ENCODE results near the gene CLDN16. TPM values are rescaled to one million over a fixed set of nuclear protein-coding genes. Genes with fewer than 3 reads are reported as not detected.

Gene CLDN16
- total and polyA plus RNA-seq, 2 of the 4 experiments (the other 2 are of a cell fraction), result under 0.01 to 0.09 TPM

DNA sequence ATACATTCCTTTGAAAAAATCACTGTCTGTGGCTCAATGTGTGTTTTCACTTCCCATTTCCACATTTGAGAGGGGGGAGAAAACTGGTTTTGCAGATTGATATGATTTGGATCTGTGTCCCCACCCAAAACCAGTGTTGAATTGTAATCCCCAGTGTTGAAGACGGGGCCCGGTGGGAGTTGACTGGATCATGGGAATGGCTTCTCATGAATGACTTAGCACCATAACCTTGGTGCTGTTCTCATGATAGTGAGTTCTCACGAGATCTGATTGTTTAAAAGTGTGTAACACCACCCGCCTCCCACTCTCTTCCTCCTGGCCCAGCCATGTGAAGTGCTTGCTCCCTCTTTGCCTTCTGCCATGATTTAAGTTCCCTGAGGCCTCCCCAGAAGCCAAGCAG lies 45.7 kb downstream of the CLDN16 start:
- intact Hi-C loops (cut with micrococcal nuclease) (no loop called here), in situ Hi-C loops (cut with MboI; ENCODE audit: low sequenced_read_pairs) (loop anchor here (10.0 kb wide), 1 partner anchor 469 kb away; no protein-coding TSS in a partner anchor), dilution Hi-C loops (cut with HindIII; ENCODE audit: low sequenced_read_pairs, unreplicated experiment) (no loop called here)
- Histone ChIP-seq H3K27me3 (ENCODE audit: control insufficient read depth, insufficient read depth, low read length) (no peaks in the 10 kb centered on the region), H4K20me1 (ENCODE audit: insufficient read depth, low read length) (no peaks in the 10 kb centered on the region), H3K23ac (ENCODE audit: low read depth, low read length) (no peak overlapping the region), H4K91ac (ENCODE audit: insufficient read depth, low read depth, low read length) (no peak overlapping the region), H3K36me3 (ENCODE audit: control insufficient read depth, insufficient read depth, low read length) (no peaks in the 10 kb centered on the region), H3K4me2 (ENCODE audit: low read depth, low read length) (no peak overlapping the region), H3K56ac (ENCODE audit: extremely low read depth, insufficient read depth, low read length) (no peak overlapping the region), H3K27ac (ENCODE audit: insufficient read depth, low read length) (no peak overlapping the region), H3K79me1 (ENCODE audit: low read depth in 1 of 2, low read length in 2 of 2) (no peaks in the 10 kb centered on the region), H2BK120ac (ENCODE audit: low read depth, low read length) (no peak overlapping the region), H3K4me1 (ENCODE audit: control insufficient read depth, insufficient read depth, low read length) (no peaks in the 10 kb centered on the region), H2AK5ac (ENCODE audit: low read depth, low read length) (no peak overlapping the region), H4K5ac (ENCODE audit: low read depth, low read length) (no peak overlapping the region), H3K9me1 (ENCODE audit: insufficient read depth, low read length) (no peaks in the 10 kb centered on the region), H2AFZ (replicated peaks; ENCODE audit: low read length, poor library complexity) (no peak overlapping the region), H4K8ac (ENCODE audit: low read depth in 2 of 2, low read length in 2 of 2) (no peak overlapping the region), H3K4me3 (ENCODE audit: insufficient read depth, low read depth, low read length) (no peak overlapping the region), H3K14ac (replicated peaks; ENCODE audit: low read depth, low read length) (no peak overlapping the region), H3K9me3 (ENCODE audit: control insufficient read depth, insufficient read depth, low read length) (peaks cover 3% of the 10 kb centered on the region), H3K9ac (ENCODE audit: low read depth, low read length) (no peak overlapping the region), H2BK20ac (ENCODE audit: low read depth, low read length) (no peak overlapping the region), H3K4ac (ENCODE audit: low read depth, low read length) (no peak overlapping the region), H2AK9ac (replicated peaks; ENCODE audit: low read depth, low read length, poor library complexity) (no peak overlapping the region), H2BK15ac (ENCODE audit: low read depth, low read length) (no peak overlapping the region), H2BK5ac (ENCODE audit: low read depth, low read length, poor library complexity, severe bottlenecking) (no peak overlapping the region), H3K18ac (ENCODE audit: low read depth, low read length) (no peak overlapping the region)
- TF ChIP-seq MXI1 (IDR thresholded peaks at IDR 0.05; ENCODE audit: borderline replicate concordance, low read depth, low read length) (no peak), BHLHE40 (IDR thresholded peaks at IDR 0.05; ENCODE audit: low read depth, low read length) (no peak), RAD21 (IDR thresholded peaks at IDR 0.05; ENCODE audit: low read length) (no peak), MAZ (IDR thresholded peaks at IDR 0.05; ENCODE audit: borderline replicate concordance, low read depth, low read length) (no peak), USF2 (IDR thresholded peaks at IDR 0.05; ENCODE audit: low read depth, low read length) (no peak), CHD1 (IDR thresholded peaks at IDR 0.05; ENCODE audit: low read depth, low read length) (no peak), SMC3 (IDR thresholded peaks at IDR 0.05; ENCODE audit: low read depth, low read length) (no peak), RCOR1 (IDR thresholded peaks at IDR 0.05; ENCODE audit: insufficient replicate concordance, low read length) (no peak), FOS (IDR thresholded peaks at IDR 0.05; ENCODE audit: low read depth, low read length) (no peak), MAFK (IDR thresholded peaks at IDR 0.05; ENCODE audit: low read depth, low read length) (no peak), NFE2L2 (IDR thresholded peaks at IDR 0.05; ENCODE audit: low read depth, low read length) (no peak), RFX5 (IDR thresholded peaks at IDR 0.05; ENCODE audit: low read depth, low read length) (no peak), POLR2A (IDR thresholded peaks at IDR 0.05; ENCODE audit: low read depth, low read length) (no peak), CEBPB (IDR thresholded peaks at IDR 0.05; ENCODE audit: low read depth, low read length) (no peak)
- TF ChIP-seq, protein P1, sequence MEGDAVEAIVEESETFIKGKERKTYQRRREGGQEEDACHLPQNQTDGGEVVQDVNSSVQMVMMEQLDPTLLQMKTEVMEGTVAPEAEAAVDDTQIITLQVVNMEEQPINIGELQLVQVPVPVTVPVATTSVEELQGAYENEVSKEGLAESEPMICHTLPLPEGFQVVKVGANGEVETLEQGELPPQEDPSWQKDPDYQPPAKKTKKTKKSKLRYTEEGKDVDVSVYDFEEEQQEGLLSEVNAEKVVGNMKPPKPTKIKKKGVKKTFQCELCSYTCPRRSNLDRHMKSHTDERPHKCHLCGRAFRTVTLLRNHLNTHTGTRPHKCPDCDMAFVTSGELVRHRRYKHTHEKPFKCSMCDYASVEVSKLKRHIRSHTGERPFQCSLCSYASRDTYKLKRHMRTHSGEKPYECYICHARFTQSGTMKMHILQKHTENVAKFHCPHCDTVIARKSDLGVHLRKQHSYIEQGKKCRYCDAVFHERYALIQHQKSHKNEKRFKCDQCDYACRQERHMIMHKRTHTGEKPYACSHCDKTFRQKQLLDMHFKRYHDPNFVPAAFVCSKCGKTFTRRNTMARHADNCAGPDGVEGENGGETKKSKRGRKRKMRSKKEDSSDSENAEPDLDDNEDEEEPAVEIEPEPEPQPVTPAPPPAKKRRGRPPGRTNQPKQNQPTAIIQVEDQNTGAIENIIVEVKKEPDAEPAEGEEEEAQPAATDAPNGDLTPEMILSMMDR (conservative IDR thresholded peaks at IDR 0.05; ENCODE audit: low read depth, low read length), result no peak
- TF ChIP-seq, protein P2, sequence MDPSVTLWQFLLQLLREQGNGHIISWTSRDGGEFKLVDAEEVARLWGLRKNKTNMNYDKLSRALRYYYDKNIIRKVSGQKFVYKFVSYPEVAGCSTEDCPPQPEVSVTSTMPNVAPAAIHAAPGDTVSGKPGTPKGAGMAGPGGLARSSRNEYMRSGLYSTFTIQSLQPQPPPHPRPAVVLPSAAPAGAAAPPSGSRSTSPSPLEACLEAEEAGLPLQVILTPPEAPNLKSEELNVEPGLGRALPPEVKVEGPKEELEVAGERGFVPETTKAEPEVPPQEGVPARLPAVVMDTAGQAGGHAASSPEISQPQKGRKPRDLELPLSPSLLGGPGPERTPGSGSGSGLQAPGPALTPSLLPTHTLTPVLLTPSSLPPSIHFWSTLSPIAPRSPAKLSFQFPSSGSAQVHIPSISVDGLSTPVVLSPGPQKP (IDR thresholded peaks at IDR 0.05; ENCODE audit: borderline replicate concordance, low read depth, low read length), result no peak
- POLR2A ChIA-PET (ENCODE audit: unreplicated experiment), result no interaction called here
- ATAC-seq (ENCODE audit: low read depth), result no peak
- DNase-seq, result no peak
- BruUV-seq (replicated peaks), result no TSS peak
- no CpG with 5 or more reads among the region's 4 CpGs for WGBS, 2 experiments (ENCODE audit: extremely low coverage in 2 of 2, insufficient read length in 1 of 2)
- CTCF ChIA-PET, result no interaction called here
